IMR-90 (cell line): ENCODE data around the gene MCL1. TPM values are rescaled to one million over a fixed set of nuclear protein-coding genes. Genes with fewer than 3 reads are reported as not detected.
A peak's percentile ranks its signal among the peaks of the same experiment; 100 is the strongest.

Experiments
- ATAC-seq: fragments of 200-7000 bp; cut with Tn5 transposase; 2 replicates; pipeline ENCODE4 v1.9.1; 2020; ENCODE audit warnings: low read depth, mild to moderate bottlenecking, moderate library complexity
- BruUV-seq: library from RNA; stranded (reverse); fragments of 400-500 nt; replicated peaks from 2 replicates; lab custom pipeline; 2021; lab: Mats Ljungman, UMichigan
- CTCF ChIA-PET: fragments of 300-600 bp; formaldehyde crosslinking; extraction: SDS; loops from one replicate; lab custom pipeline; 2021; ENCODE audit warnings: antibody characterized with exemption; lab: Yijun Ruan, JAX
- POLR2A ChIA-PET: fragments of 300-600 bp; sonication (Branson Sonifier 250); formaldehyde crosslinking; loops from one replicate; lab custom pipeline; 2022; ENCODE audit warnings: antibody characterized with exemption; ENCODE audit not compliant: unreplicated experiment; lab: Charles Lee
- DNase-seq: peaks from one replicate; pipeline ENCODE4 v3.0.0; 2013
- H2AFZ ChIP-seq: replicated peaks from 2 replicates; pipeline ENCODE3; 2013; ENCODE audit warnings: low read length, mild to moderate bottlenecking; ENCODE audit not compliant: poor library complexity
- H2AK5ac ChIP-seq: 2 replicates; pipeline ENCODE4 v1.6.1; 2013; ENCODE audit warnings: low read depth, low read length, inconsistent platforms
- H2AK9ac ChIP-seq: replicated peaks from 2 replicates; pipeline ENCODE3; 2013; ENCODE audit warnings: mild to moderate bottlenecking, low read depth, low read length, moderate library complexity; ENCODE audit not compliant: poor library complexity
- H2BK120ac ChIP-seq: 2 replicates; pipeline ENCODE4 v1.6.1; 2013; ENCODE audit warnings: low read depth, low read length, inconsistent platforms
- H2BK15ac ChIP-seq: 3 replicates; pipeline ENCODE4 v1.6.1; 2013; ENCODE audit warnings: low read depth, low read length, inconsistent platforms
- H2BK20ac ChIP-seq: 2 replicates; pipeline ENCODE4 v1.6.1; 2013; ENCODE audit warnings: low read depth, mild to moderate bottlenecking, inconsistent platforms, low read length, moderate library complexity
- H2BK5ac ChIP-seq: 2 replicates; pipeline ENCODE4 v1.6.1; 2013; ENCODE audit warnings: mild to moderate bottlenecking, low read depth, low read length, inconsistent platforms; ENCODE audit not compliant: poor library complexity, severe bottlenecking
- H3K14ac ChIP-seq: replicated peaks from 2 replicates; pipeline ENCODE4 v1.6.1; 2013; ENCODE audit warnings: low read depth, low read length, inconsistent platforms
- H3K18ac ChIP-seq: 2 replicates; pipeline ENCODE4 v1.6.1; 2013; ENCODE audit warnings: low read depth, low read length, control low read depth
- H3K23ac ChIP-seq: 2 replicates; pipeline ENCODE4 v1.6.1; 2013; ENCODE audit warnings: low read depth, low read length, inconsistent platforms
- H3K27ac ChIP-seq: 2 replicates; pipeline ENCODE4 v1.5.1; 2013; ENCODE audit warnings: mild to moderate bottlenecking, control low read depth, low read length; ENCODE audit not compliant: insufficient read depth
- H3K27me3 ChIP-seq: 2 replicates; pipeline ENCODE4 v1.6.1; 2013; ENCODE audit warnings: low read length; ENCODE audit not compliant: control insufficient read depth, insufficient read depth
- H3K36me3 ChIP-seq: 2 replicates; pipeline ENCODE4 v1.6.1; 2013; ENCODE audit warnings: low read length, mixed read lengths; ENCODE audit not compliant: control insufficient read depth, insufficient read depth
- H3K4ac ChIP-seq: 2 replicates; pipeline ENCODE4 v1.6.1; 2013; ENCODE audit warnings: low read depth, low read length, inconsistent platforms
- H3K4me1 ChIP-seq: 2 replicates; pipeline ENCODE4 v1.6.1; 2013; ENCODE audit warnings: low read length, mixed read lengths; ENCODE audit not compliant: control insufficient read depth, insufficient read depth
- H3K4me2 ChIP-seq: 2 replicates; pipeline ENCODE4 v1.6.1; 2013; ENCODE audit warnings: low read depth, mild to moderate bottlenecking, control low read depth, low read length, moderate library complexity
- H3K4me3 ChIP-seq: 2 replicates; pipeline ENCODE4 v1.5.1; 2013; ENCODE audit warnings: low read depth, mild to moderate bottlenecking, control low read depth, low read length, moderate library complexity; ENCODE audit not compliant: insufficient read depth
- H3K56ac ChIP-seq: 2 replicates; pipeline ENCODE4 v1.6.1; 2013; ENCODE audit warnings: low read length, inconsistent platforms; ENCODE audit not compliant: insufficient read depth; ENCODE audit errors: extremely low read depth
- H3K79me1 ChIP-seq, 2 experiments: 2 replicates each; pipeline ENCODE4 v1.6.1; 2013; ENCODE audit warnings: low read length in 2 of 2, inconsistent platforms in 1 of 2, low read depth in 1 of 2
- H3K9ac ChIP-seq: 2 replicates; pipeline ENCODE4 v1.6.1; 2013; ENCODE audit warnings: low read depth, low read length, control low read depth
- H3K9me1 ChIP-seq: 2 replicates; pipeline ENCODE4 v1.6.1; 2013; ENCODE audit warnings: low read length, inconsistent platforms; ENCODE audit not compliant: insufficient read depth
- H3K9me3 ChIP-seq: 2 replicates; pipeline ENCODE4 v1.6.1; 2013; ENCODE audit warnings: low read length; ENCODE audit not compliant: control insufficient read depth, insufficient read depth
- H4K20me1 ChIP-seq: 2 replicates; pipeline ENCODE4 v1.6.1; 2013; ENCODE audit warnings: low read length, inconsistent platforms; ENCODE audit not compliant: insufficient read depth
- H4K5ac ChIP-seq: 2 replicates; pipeline ENCODE4 v1.6.1; 2013; ENCODE audit warnings: mild to moderate bottlenecking, low read depth, low read length, control low read depth
- H4K8ac ChIP-seq, 2 experiments: 2 replicates each; pipeline ENCODE4 v1.6.1; 2013; ENCODE audit warnings: low read depth in 2 of 2, low read length in 2 of 2, control low read depth in 1 of 2, inconsistent platforms in 1 of 2
- H4K91ac ChIP-seq: 2 replicates; pipeline ENCODE4 v1.6.1; 2013; ENCODE audit warnings: low read depth, low read length, inconsistent platforms; ENCODE audit not compliant: insufficient read depth
- CHD1 ChIP-seq: IDR thresholded peaks from 2 replicates; pipeline ENCODE4 v1.6.1; 2012; ENCODE audit warnings: low read depth, low read length, improper control_type of control experiment
- MAZ ChIP-seq: IDR thresholded peaks from 2 replicates; pipeline ENCODE4 v1.6.1; 2012; ENCODE audit warnings: low read depth, mild to moderate bottlenecking, low read length, improper control_type of control experiment, moderate library complexity, borderline replicate concordance
- RFX5 ChIP-seq: IDR thresholded peaks from 2 replicates; pipeline ENCODE4 v1.8.0; 2012; ENCODE audit warnings: low read depth, mild to moderate bottlenecking, low read length, moderate library complexity
- WGBS, 2 experiments: methylation state at CpG; one replicate each; pipeline versions ENCODE4 v1.1.5 to v1.1.7; 2013; ENCODE audit warnings: missing lambda C conversion rate in 2 of 2; ENCODE audit not compliant: insufficient read length in 1 of 2; ENCODE audit errors: extremely low coverage in 2 of 2; 5-methylcytosine and 5-hydroxymethylcytosine counted together
- dilution Hi-C: fragments of 300-500 bp; cut with HindIII; formaldehyde crosslinking; loops from one replicate; pipeline ENCODE4 v1.14.3; 2018; ENCODE audit warnings: low sequenced_read_pairs; ENCODE audit not compliant: unreplicated experiment
- in situ Hi-C: fragments of 300-500 bp; cut with MboI; formaldehyde crosslinking; loops from 3 replicates; pipeline ENCODE4 v1.14.3; 2019; ENCODE audit warnings: low sequenced_read_pairs, inconsistent platforms, mixed read lengths
- intact Hi-C: fragments of 100-400 bp; cut with micrococcal nuclease; formaldehyde crosslinking; loops from 2 replicates; pipeline ENCODE4 v1.10.0; 2022
- polyA plus RNA-seq, 3 experiments: library from polyadenylated mRNA; depleted of rRNA; stranded (reverse); fragments of >200 nt; gene quantifications; 2 replicates each; pipeline ENCODE4 v1.2.3, GENCODE V29; 2012; ENCODE audit warnings: low replicate concordance in 1 of 3
- total RNA-seq: library from RNA; depleted of rRNA; stranded (reverse); fragments of >200 nt; gene quantifications from 2 replicates; pipeline ENCODE4 v1.2.3, GENCODE V29; 2012

MCL1 gene
- total and polyA plus RNA-seq, 2 of the 4 experiments (the other 2 are of a cell fraction), result 79.5 to 142 TPM

- peaks cover 13 to 53% of the 10 kb centered on the region in 2 experiments for H3K79me1 ChIP-seq
- 0 out of 3 replicates have a peak overlapping the region, but pooled peaks have one; percentile 13 for H2BK15ac ChIP-seq
- no peak for ATAC-seq
- no peaks in the 10 kb centered on the region for H3K9me3 ChIP-seq
- H4K5ac ChIP-seq, result no peak overlapping the region
- H4K91ac ChIP-seq, result peak overlapping the region; percentile 24; the same call in 1 of the 2 replicates
- H3K36me3 ChIP-seq, result peaks cover 2% of the 10 kb centered on the region; the same call in 1 of the 2 replicates
- BruUV-seq, result no TSS peak
- H3K27me3 ChIP-seq, result no peaks in the 10 kb centered on the region
- H3K4me2 ChIP-seq, result no peak overlapping the region
- H3K4me3 ChIP-seq, result no peak overlapping the region
- no peak overlapping the region for H3K56ac ChIP-seq
- H3K9me1 ChIP-seq, result 0 out of 2 replicates have a peak, but pooled peaks cover 2% of the 10 kb centered on the region
- no peak overlapping the region for H3K14ac ChIP-seq
- 0 out of 2 replicates have a peak overlapping the region, but pooled peaks have one; percentile 26 for H2BK120ac ChIP-seq
- in situ Hi-C loops (loop anchor here (5.0 kb wide), 1 partner anchor 33 kb away; the partner anchor contains the start of gene MCL1), dilution Hi-C loops (no loop called here), intact Hi-C loops (loop anchor here (2.0 kb wide), 1 partner anchor 32 kb away; the partner anchor contains the start of gene MCL1)
- H3K27ac ChIP-seq, result peak overlapping the region; percentile 62
- ChIA-PET POLR2A (interaction anchor here (0.6 kb wide), 1 partner anchor 724 kb away, joined by 4 read pairs; no protein-coding TSS in a partner anchor), CTCF (no interaction called here)
- WGBS, 2 experiments, result no CpG with 5 or more reads among the region's 4 CpGs
- peaks cover 3% of the 10 kb centered on the region; the same call in 1 of the 2 replicates for H4K20me1 ChIP-seq
- H3K4ac ChIP-seq, result peak overlapping the region; percentile 37; the same call in 1 of the 2 replicates
- TF ChIP-seq MAZ (no peak), RFX5 (no peak), CHD1 (no peak)
- H2BK5ac ChIP-seq, result peak overlapping the region; percentile 58
- H3K23ac ChIP-seq, result peak overlapping the region; percentile 20; the same call in 1 of the 2 replicates
- DNase-seq, result no peak
- H2BK20ac ChIP-seq, result no peak overlapping the region
- no peak overlapping the region for H3K18ac ChIP-seq
- peak overlapping the region; percentile 77; the same call in 1 of the 2 replicates for H2AK5ac ChIP-seq
- H3K9ac ChIP-seq, result no peak overlapping the region
- H3K4me1 ChIP-seq, result peaks cover 14% of the 10 kb centered on the region
- H2AFZ ChIP-seq, result no peak overlapping the region
- no peak overlapping the region; a peak in 1 of 4 replicates for H4K8ac ChIP-seq
- no peak overlapping the region for H2AK9ac ChIP-seq
Measured at GRCh38 chr1:150610576-150610975, 31.2 kb upstream of the MCL1 start.
